H1 (cell line): ENCODE measurements around the gene KIF5A. TPM values are rescaled to one million over a fixed set of nuclear protein-coding genes. Genes with fewer than 3 reads are reported as not detected.

Experiments used
- CTCF ChIA-PET: fragments of 300-600 bp; sonication (Branson Sonifier 250); formaldehyde crosslinking; loops from one replicate; lab custom pipeline; 2021; ENCODE audit not compliant: partially characterized antibody; lab: Charles Lee
- POLR2A ChIA-PET: fragments of 300-600 bp; sonication (Branson Sonifier 250); formaldehyde crosslinking; loops from one replicate; lab custom pipeline; 2021; ENCODE audit warnings: inconsistent platforms; ENCODE audit not compliant: partially characterized antibody; lab: Charles Lee
- DNase-seq, 2 experiments: peaks; one replicate each; pipeline versions ENCODE4 v3.0.0 to v3.0.0-alpha.2; 2010 to 2022; ENCODE audit warnings: low spot score in 2 of 2, low read depth in 1 of 2, mixed read lengths in 1 of 2
- FAIRE-seq: peaks from 2 replicates; lab custom pipeline; 2011; peaks lifted over from hg19 to GRCh38; lab: Jason Lieb, UNC
- H2AFZ ChIP-seq: 2 replicates; pipeline ENCODE4 v1.8.1; 2012; ENCODE audit warnings: low read length, inconsistent platforms
- H2AK5ac ChIP-seq: 2 replicates; pipeline ENCODE4 v1.6.1; 2013; ENCODE audit warnings: low read depth, low read length
- H2BK120ac ChIP-seq: replicated peaks from 2 replicates; pipeline ENCODE3; 2013; ENCODE audit warnings: low read depth, low read length, inconsistent platforms
- H2BK12ac ChIP-seq: 2 replicates; pipeline ENCODE4 v1.6.1; 2013; ENCODE audit warnings: low read depth, low read length
- H2BK15ac ChIP-seq: 2 replicates; pipeline ENCODE4 v1.6.1; 2013; ENCODE audit warnings: low read length
- H2BK20ac ChIP-seq: 2 replicates; pipeline ENCODE4 v1.6.1; 2013; ENCODE audit warnings: low read length
- H2BK5ac ChIP-seq: 2 replicates; pipeline ENCODE4 v1.6.1; 2013; ENCODE audit warnings: low read depth, low read length
- H3K14ac ChIP-seq: 2 replicates; pipeline ENCODE4 v1.6.1; 2013; ENCODE audit warnings: inconsistent platforms; ENCODE audit not compliant: insufficient read length
- H3K18ac ChIP-seq: 2 replicates; pipeline ENCODE4 v1.6.1; 2013; ENCODE audit warnings: low read length; ENCODE audit errors: extremely low read depth
- H3K23ac ChIP-seq: 2 replicates; pipeline ENCODE4 v1.6.1; 2013; ENCODE audit warnings: inconsistent platforms; ENCODE audit not compliant: insufficient read length
- H3K23me2 ChIP-seq: 2 replicates; pipeline ENCODE4 v1.6.1; 2013; ENCODE audit warnings: low read depth, low read length
- H3K27ac ChIP-seq: 2 replicates; pipeline ENCODE4 v1.6.1; 2011; ENCODE audit warnings: low read depth, low read length, inconsistent platforms
- H3K27me3 ChIP-seq, 4 experiments: replicated peaks in 1 of 4; 1 replicate in 1 of 4; 2 replicates in 3 of 4; pipeline versions ENCODE4 v1.6.1 to v1.8.1; 2011 to 2013; ENCODE audit warnings: low read length in 3 of 4, mild to moderate bottlenecking in 3 of 4, inconsistent platforms in 2 of 4, mixed read lengths in 2 of 4, moderate library complexity in 1 of 4; ENCODE audit not compliant: control insufficient read depth in 3 of 4, insufficient read depth in 3 of 4; ENCODE audit errors: extremely low read depth in 1 of 4
- H3K36me3 ChIP-seq, 4 experiments: 2 replicates each; pipeline versions ENCODE4 v1.6.1 to v1.8.1; 2011 to 2013; ENCODE audit warnings: mild to moderate bottlenecking in 4 of 4, low read length in 3 of 4, moderate library complexity in 2 of 4, control low read depth in 1 of 4, inconsistent platforms in 1 of 4; ENCODE audit not compliant: insufficient read depth in 4 of 4, control insufficient read depth in 2 of 4
- H3K4ac ChIP-seq: replicated peaks from 2 replicates; pipeline ENCODE3; 2013; ENCODE audit warnings: low read length, low read depth, mixed read lengths, inconsistent platforms; ENCODE audit not compliant: insufficient read length
- H3K4me1 ChIP-seq, 4 experiments: replicated peaks in 1 of 4; 1 replicate in 1 of 4; 2 replicates in 3 of 4; pipeline versions ENCODE4 v1.6.1 to v1.8.1; 2011 to 2013; ENCODE audit warnings: low read length in 3 of 4, inconsistent platforms in 2 of 4, mixed read lengths in 1 of 4; ENCODE audit not compliant: insufficient read depth in 4 of 4, control insufficient read depth in 3 of 4
- H3K4me2 ChIP-seq, 2 experiments: 2 replicates each; pipeline versions ENCODE4 v1.6.1 to v1.8.1; 2011 to 2013; ENCODE audit warnings: low read depth in 2 of 2, low read length in 2 of 2, control low read depth in 1 of 2, inconsistent platforms in 1 of 2, mild to moderate bottlenecking in 1 of 2; ENCODE audit not compliant: insufficient read depth in 1 of 2
- H3K4me3 ChIP-seq, 4 experiments: fragments of 200-600, 300-600 bp in 1 of 4; sonication (generic), shearing (Covaris generic), sonication (Bioruptor Twin) in 1 of 4; 2 replicates each; pipeline versions ENCODE4 v1.5.1 to v1.8.1; 2011 to 2016; ENCODE audit warnings: low read length in 4 of 4, low read depth in 3 of 4, control low read depth in 2 of 4, inconsistent platforms in 2 of 4, mild to moderate bottlenecking in 2 of 4, mixed read lengths in 1 of 4, moderate library complexity in 1 of 4; ENCODE audit not compliant: insufficient read depth in 2 of 4; ENCODE audit errors: extremely low read depth in 1 of 4
- H3K56ac ChIP-seq: replicated peaks from 2 replicates; pipeline ENCODE3; 2013; ENCODE audit warnings: low read depth, mild to moderate bottlenecking, mixed read lengths, low read length, inconsistent platforms; ENCODE audit not compliant: insufficient read length
- H3K79me1 ChIP-seq: 2 replicates; pipeline ENCODE4 v1.6.1; 2013; ENCODE audit warnings: low read depth, low read length, control low read depth
- H3K79me2 ChIP-seq, 2 experiments: 2 replicates each; pipeline versions ENCODE4 v1.6.1 to v1.8.1; 2012 to 2013; ENCODE audit warnings: low read length in 2 of 2, mild to moderate bottlenecking in 2 of 2, inconsistent platforms in 1 of 2; ENCODE audit not compliant: insufficient read depth in 2 of 2, control insufficient read depth in 1 of 2
- H3K9ac ChIP-seq, 4 experiments: replicated peaks in 1 of 4; 1 replicate in 1 of 4; 2 replicates in 3 of 4; pipeline versions ENCODE4 v1.6.1 to v1.8.1; 2011 to 2013; ENCODE audit warnings: low read depth in 3 of 4, low read length in 3 of 4, control low read depth in 2 of 4, mild to moderate bottlenecking in 2 of 4, moderate library complexity in 2 of 4, inconsistent platforms in 1 of 4; ENCODE audit errors: extremely low read depth in 1 of 4
- H3K9me3 ChIP-seq, 2 experiments: 2 replicates each; pipeline versions ENCODE4 v1.6.1 to v1.8.1; 2012 to 2013; ENCODE audit warnings: mild to moderate bottlenecking in 2 of 2, moderate library complexity in 2 of 2, control low read depth in 1 of 2, inconsistent platforms in 1 of 2, low read depth in 1 of 2, low read length in 1 of 2, mixed read lengths in 1 of 2; ENCODE audit not compliant: insufficient read depth in 2 of 2
- H4K20me1 ChIP-seq, 2 experiments: replicated peaks in 1 of 2; 2 replicates each; pipeline versions ENCODE3 to v1.8.1; 2011 to 2013; ENCODE audit warnings: inconsistent platforms in 2 of 2, low read length in 2 of 2, mild to moderate bottlenecking in 1 of 2; ENCODE audit not compliant: insufficient read depth in 2 of 2, control insufficient read depth in 1 of 2
- H4K5ac ChIP-seq: 2 replicates; pipeline ENCODE4 v1.6.1; 2013; ENCODE audit warnings: low read length, low read depth, mixed read lengths, inconsistent platforms; ENCODE audit not compliant: insufficient read length
- H4K8ac ChIP-seq: 2 replicates; pipeline ENCODE4 v1.8.0; 2013; ENCODE audit warnings: mild to moderate bottlenecking, moderate library complexity, low read length, inconsistent platforms; ENCODE audit not compliant: insufficient read depth; ENCODE audit errors: extremely low read depth
- H4K91ac ChIP-seq: replicated peaks from 2 replicates; pipeline ENCODE3; 2013; ENCODE audit warnings: low read length, mixed read lengths, inconsistent platforms; ENCODE audit not compliant: insufficient read length
- ASH2L ChIP-seq: fragments of 200-600, 300-600 bp; sonication (generic); IDR thresholded peaks from one replicate; pipeline ENCODE4 v1.7.1; 2017; ENCODE audit warnings: low read length
- BRCA1 ChIP-seq: IDR thresholded peaks from 2 replicates; pipeline ENCODE4 v1.6.1; 2012; ENCODE audit warnings: low read depth, low read length, improper control_type of control experiment
- CREB1 ChIP-seq: IDR thresholded peaks from 2 replicates; pipeline ENCODE4 v1.6.1; 2012; ENCODE audit warnings: inconsistent platforms
- EGR1 ChIP-seq: IDR thresholded peaks from 2 replicates; pipeline ENCODE4 v1.6.1; 2011; ENCODE audit warnings: low read depth, low read length, borderline replicate concordance
- JUN ChIP-seq: IDR thresholded peaks from 2 replicates; pipeline ENCODE4 v1.6.1; 2011; ENCODE audit warnings: low read depth, mild to moderate bottlenecking, improper control_type of control experiment, low read length
- JUND ChIP-seq: IDR thresholded peaks from 2 replicates; pipeline ENCODE4 v1.6.1; 2011; ENCODE audit warnings: mild to moderate bottlenecking, improper control_type of control experiment, low read length
- KDM4A ChIP-seq: IDR thresholded peaks from one replicate; pipeline ENCODE4 v1.7.1; 2012; ENCODE audit warnings: low read depth, mild to moderate bottlenecking, moderate library complexity, low read length, inconsistent platforms; ENCODE audit not compliant: severe bottlenecking
- MAFK ChIP-seq: IDR thresholded peaks from 2 replicates; pipeline ENCODE4 v1.6.1; 2012; ENCODE audit warnings: low read depth, mild to moderate bottlenecking, improper control_type of control experiment, low read length
- PHF8 ChIP-seq: fragments of 200-600 bp; sonication (generic); conservative IDR thresholded peaks from 2 replicates; pipeline ENCODE4 v1.7.1; 2012; ENCODE audit warnings: low read depth, mild to moderate bottlenecking, inconsistent platforms, low read length, moderate library complexity
- RBBP5 ChIP-seq: IDR thresholded peaks from 2 replicates; pipeline ENCODE4 v1.7.1; 2012; ENCODE audit warnings: low read depth, mild to moderate bottlenecking, inconsistent platforms, low read length, moderate library complexity, borderline replicate concordance
- SAP30 ChIP-seq: fragments of 300-600 bp; sonication (generic); IDR thresholded peaks from 2 replicates; pipeline ENCODE4 v1.7.1; 2012; ENCODE audit warnings: low read length, moderate library complexity, mild to moderate bottlenecking, inconsistent platforms; ENCODE audit not compliant: insufficient read depth, insufficient replicate concordance
- WGBS, 2 experiments: shearing (Covaris generic) in 1 of 2; methylation state at CpG; one replicate each; pipeline versions ENCODE4 v1.1.6 to v1.1.7; 2013 to 2015; ENCODE audit warnings: low lambda C conversion rate in 2 of 2, mixed read lengths in 2 of 2, inconsistent platforms in 1 of 2, low coverage in 1 of 2, missing lambda C conversion rate in 1 of 2; ENCODE audit not compliant: insufficient replicate concordance in 2 of 2, insufficient coverage in 1 of 2, insufficient read length in 1 of 2; ENCODE audit errors: extremely low coverage in 1 of 2, missing lambda C conversion rate in 1 of 2; 5-methylcytosine and 5-hydroxymethylcytosine counted together
- polyA plus RNA-seq, 7 experiments: library from polyadenylated mRNA; depleted of rRNA in 3 of 7; stranded (reverse) in 5 of 7; unstranded in 2 of 7; fragments of >200 nt in 5 of 7; fragments of 200-250 nt in 2 of 7; gene quantifications; 1 replicate in 5 of 7; 2 replicates in 1 of 7; 4 replicates in 1 of 7; pipeline versions ENCODE4 v1.2.1 to v1.2.3, GENCODE V29; 2011 to 2013; ENCODE audit warnings: missing spikeins in 2 of 7, mixed read lengths in 2 of 7
- total RNA-seq: library from RNA; stranded (reverse); fragmentation: NEBNext Ultra II Directional; extraction: Animal tissue kit (Norgen Biotek cat#: 25700); gene quantifications from 2 replicates; pipeline ENCODE4 v1.2.1, GENCODE V29; 2021

The KIF5A gene
- total and polyA plus RNA-seq, 2 of the 8 experiments (the other 6 are each of a cell fraction or from before 2014, with no cell fraction given), result 10.7 to 21.9 TPM

DNA sequence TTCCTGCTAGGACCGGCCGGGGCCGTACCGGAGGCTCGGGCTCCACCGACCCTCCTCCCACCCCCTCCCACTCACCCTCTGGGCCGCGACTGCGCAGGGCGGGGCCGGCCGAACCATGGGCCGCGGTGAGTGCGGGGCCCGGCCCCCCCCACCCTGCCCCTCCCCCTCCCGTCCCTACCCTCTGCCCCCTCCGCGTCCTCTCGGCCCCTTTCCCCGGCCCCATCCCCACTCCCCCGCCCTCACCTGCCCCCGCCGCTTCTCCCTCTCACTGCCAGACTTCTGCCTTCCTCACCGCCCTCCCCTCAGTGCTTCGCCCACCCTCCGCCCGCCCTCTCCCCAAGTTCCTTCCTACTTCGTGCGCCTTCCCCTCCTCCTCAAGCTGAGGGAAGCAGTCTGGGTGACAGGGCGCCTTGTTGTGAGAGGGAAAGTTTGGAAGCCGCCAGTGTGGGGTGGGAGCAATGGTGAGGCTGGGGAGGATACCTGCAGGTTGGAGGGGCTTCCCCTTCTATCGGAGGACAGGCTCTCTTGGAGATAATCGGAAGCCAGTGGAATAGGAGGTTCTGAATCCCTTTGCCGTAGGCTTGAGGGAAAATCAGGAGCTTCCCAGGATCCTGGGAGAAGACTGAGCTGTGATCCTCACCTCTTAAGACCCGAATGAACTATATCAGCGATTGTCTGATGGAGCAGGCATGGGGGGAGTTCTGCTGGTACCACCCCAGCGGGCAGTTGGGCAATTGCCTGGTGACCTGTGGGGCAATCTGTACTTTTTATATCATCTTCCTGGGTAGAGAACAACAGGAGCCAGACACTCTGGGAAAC lies 26.7 kb upstream of the KIF5A start:
- Histone ChIP-seq H2AK5ac (0 out of 2 replicates have a peak overlapping the region, but pooled peaks have one; percentile 2), H4K8ac (peak overlapping the region; percentile 7; the same call in 1 of the 2 replicates), H3K4me1 (peaks cover 8 to 24% (median 14%) of the 10 kb centered on the region in 4 experiments), H3K9me3 (no peaks in the 10 kb centered on the region), H3K79me1 (no peaks in the 10 kb centered on the region; the same call in 1 of the 2 replicates), H2AFZ (no peak overlapping the region), H2BK20ac (no peak overlapping the region), H3K4me2 (peak overlapping the region; percentile 81 to 91), H4K20me1 (peaks cover 7 to 18% of the 10 kb centered on the region in 2 experiments), H4K5ac (peak overlapping the region; percentile 8), H3K9ac (peak overlapping the region in 3 of 4 experiments; percentile 1 to 55 (median 48); a peak in 6 of 7 replicates), H3K14ac (no peak overlapping the region), H2BK12ac (no peak overlapping the region), H3K27ac (no peak overlapping the region; the same call in 1 of the 2 replicates), H3K23ac (no peak overlapping the region), H3K79me2 (peaks cover 0 to 24% of the 10 kb centered on the region in 2 experiments; a peak in 2 of 4 replicates), H4K91ac (no peak overlapping the region), H3K36me3 (peaks cover under 1 to 30% (median 4%) of the 10 kb centered on the region in 4 experiments; a peak in 6 of 8 replicates), H2BK5ac (peak overlapping the region; percentile 61; the same call in 1 of the 2 replicates), H2BK15ac (no peak overlapping the region), H3K4ac (peak overlapping the region; percentile 84), H3K23me2 (peaks cover 19% of the 10 kb centered on the region), H3K4me3 (peak overlapping the region; percentile 58 to 95 (median 83)), H3K18ac (peak overlapping the region; percentile 83), H3K27me3 (no peaks in the 10 kb centered on the region), H2BK120ac (peak overlapping the region; percentile 15), H3K56ac (peak overlapping the region; percentile 42)
- CTCF ChIA-PET, result interaction anchor here (0.9 to 4.8 kb wide), 6 partner anchors 9 to 67 kb away, joined by 3 to 29 read pairs (median 5); partner anchors contain the start of gene INHBE
- WGBS, 2 experiments, result 6% methylated on average over 12 of the region's 38 CpGs; no CpG with 5 or more reads in 1 of the 2 experiments
- FAIRE-seq (no peak), DNase-seq (peak in 1 of 2 experiments; percentile 65)
- POLR2A ChIA-PET, result interaction anchor here (0.8 to 4.5 kb wide), 15 partner anchors 9 to 214 kb away, joined by 3 to 26 read pairs (median 6); partner anchors contain the start of genes DCTN2 and INHBE
- TF ChIP-seq SAP30 (peak; percentile 55), RBBP5 (peak; percentile 77; the same call in 1 of the 2 replicates), JUND (no peak), PHF8 (peak; percentile 61; the same call in 1 of the 2 replicates), MAFK (no peak), JUN (no peak), CREB1 (no peak), KDM4A (peak; percentile 47), ASH2L (peak; percentile 53), EGR1 (0 out of 2 replicates have a peak, but pooled peaks have one; percentile 4), BRCA1 (no peak)
